SIG-M5 (cell line): ENCODE measurements around the gene PDE4D.

Source experiments
- DNase-seq: peaks from one replicate; lab custom pipeline; 2025; lab: John Stamatoyannopoulos, UW

The PDE4D gene

DNA sequence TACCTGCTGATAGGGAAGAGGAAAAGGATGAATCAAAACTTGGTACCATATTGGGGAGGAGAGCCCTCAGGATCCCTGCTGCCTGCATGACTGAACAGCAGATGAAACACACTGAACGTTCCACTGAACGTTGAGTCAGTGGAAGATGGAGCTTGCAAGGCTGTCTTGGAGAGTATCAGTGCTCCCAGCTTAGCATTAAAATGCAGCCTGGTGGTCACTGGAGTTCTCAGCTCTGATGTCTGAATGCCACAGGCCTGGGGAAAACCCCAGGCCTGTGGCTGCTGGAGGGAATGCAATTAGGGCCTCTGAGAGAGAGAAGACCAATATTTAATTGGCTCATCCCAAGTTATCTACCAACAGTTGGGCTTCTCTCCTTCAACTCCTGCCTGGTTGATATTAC lies 54.5 kb downstream of the PDE4D start:
- no peak for DNase-seq

DNA sequence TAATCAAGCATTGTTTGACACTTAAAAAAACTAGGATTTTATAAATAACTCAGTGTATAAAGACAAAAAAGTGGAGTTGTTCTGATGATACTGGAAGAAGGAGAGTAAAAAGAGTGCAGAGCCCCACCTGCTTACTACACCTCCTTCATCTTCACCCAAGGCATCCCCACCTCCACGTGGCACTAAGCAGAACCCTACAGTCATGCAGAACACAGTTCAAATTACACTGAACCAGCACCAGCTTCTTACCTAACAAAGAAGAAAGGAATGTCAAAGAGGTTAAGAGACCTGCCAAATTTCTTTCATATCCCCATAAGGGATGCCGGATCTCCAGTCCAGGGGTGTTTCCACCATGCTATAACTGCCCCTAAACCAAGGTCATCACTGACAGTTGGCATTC lies 55.5 kb downstream of the PDE4D start:
- DNase-seq = no peak

- DNase-seq = no peak
Measured at GRCh38 chr5:59837071-59837470, 56.5 kb downstream of the PDE4D start.

DNA sequence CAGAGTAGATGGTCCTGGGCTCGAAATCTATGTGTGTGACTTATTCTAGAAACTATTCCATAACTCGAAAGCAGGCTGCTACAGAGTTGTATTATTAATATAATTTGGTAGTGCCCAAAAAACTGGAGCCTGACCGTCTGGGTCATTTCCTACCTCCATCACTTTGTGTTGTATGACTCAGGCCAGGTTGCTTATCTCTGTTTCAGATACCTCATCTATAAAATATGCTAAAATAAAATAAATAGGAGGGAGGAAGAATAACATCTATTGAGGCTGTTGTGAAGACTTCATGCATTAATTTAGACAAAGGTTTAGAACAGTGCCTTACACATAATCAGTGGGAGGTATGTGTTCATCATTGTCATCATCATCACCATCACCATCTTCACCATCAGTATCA lies 57.7 kb downstream of the PDE4D start:
- no peak for DNase-seq

DNA sequence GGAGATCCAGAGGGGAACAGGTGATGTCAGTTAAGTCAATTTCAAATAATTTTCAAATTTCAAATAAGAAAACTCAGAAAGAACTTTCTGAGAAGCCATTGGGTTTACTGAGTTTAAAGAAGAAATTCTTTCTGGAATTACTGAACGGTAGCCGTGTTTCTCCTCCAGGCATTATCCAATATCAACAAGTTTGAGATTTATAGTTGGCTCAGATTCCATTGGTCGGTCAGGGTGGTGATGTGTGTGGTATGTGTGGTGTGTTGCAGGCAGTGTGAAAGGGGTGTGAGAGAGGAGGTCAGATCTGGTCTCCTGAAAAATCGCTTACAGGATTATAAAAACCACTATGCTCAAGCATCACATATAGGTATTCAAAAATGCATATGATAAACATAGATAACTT lies 60.1 kb downstream of the PDE4D start:
- no peak for DNase-seq

DNA sequence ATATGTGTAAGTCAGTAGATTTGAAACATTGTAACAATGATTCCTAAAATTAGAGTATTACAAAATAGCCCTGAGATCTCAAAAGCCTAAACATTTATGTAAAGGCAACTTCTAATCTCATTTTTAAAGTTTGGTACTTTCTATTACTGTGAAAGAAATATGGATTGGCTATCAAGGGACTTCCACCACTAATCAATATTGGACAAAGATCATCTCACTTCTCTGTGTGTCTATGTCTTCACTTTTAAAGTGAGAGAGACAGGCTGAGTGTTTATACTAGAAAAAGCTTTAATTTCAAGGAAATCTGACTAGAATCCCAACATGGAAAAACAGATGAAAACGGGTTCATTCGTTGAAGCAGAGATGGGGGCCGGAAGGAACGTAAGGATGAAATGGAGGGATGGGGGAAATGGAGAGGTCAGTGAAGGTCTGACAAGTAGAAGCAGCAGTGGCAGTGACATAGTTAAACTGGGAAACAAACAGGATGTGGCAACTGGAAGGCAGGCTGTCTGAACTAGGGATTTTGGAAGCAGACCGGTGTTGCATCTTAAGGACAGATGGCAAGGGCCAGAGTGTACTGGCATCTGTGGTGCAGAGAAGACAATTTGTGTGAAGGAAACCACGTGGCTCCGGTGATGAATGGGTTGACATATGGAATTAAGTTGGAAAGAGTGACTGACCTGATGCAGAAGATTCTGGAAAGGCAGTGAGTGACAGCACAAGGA lies 60.8 kb downstream of the PDE4D start:
- no peak for DNase-seq

GRCh38 chr5:59831326-59832010 lies 62.1 kb downstream of the PDE4D start:
- DNase-seq = no peak

- DNase-seq = no peak
Measured at GRCh38 chr5:59830536-59831200, 62.9 kb downstream of the PDE4D start.

DNA sequence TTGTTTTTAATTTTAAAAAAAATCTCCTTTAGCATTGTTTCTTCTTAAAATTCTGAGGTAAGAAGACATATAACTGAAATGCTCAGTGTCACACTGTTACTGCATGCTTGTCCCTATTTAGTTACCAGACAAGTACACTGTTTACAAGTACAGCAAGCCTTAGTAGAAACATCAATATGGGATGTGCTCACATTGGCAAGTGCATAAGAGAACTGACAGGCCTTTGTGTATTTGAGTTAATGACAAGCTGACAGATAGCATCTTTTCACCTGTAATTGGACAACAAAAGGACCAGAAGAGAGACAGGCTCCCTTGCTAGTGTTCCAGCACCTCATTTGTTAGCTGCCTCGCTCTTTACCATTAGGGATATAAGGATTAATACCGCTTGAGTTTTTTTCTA lies 63.6 kb downstream of the PDE4D start:
- DNase-seq = no peak

DNA sequence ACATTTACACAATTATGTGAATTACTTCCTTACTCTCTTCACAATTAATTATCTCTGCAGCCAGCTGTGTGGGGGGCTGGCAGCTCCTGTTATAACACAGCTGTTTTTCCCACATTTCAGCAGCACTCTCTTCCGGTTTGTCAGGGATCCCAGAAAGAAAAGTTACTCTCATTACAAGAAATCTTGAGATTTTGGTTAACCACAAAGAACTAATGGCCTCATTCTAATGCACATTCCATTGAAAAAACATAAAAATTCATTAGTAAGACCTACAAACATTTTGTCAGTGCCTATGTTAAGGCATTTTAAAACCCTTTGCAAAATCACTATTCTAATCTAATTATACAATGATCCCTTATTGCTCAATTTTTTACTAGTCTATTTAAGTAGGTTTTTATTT lies 64.1 kb downstream of the PDE4D start:
- no peak for DNase-seq

- no peak for DNase-seq
Measured at GRCh38 chr5:59828623-59829022, 64.9 kb downstream of the PDE4D start.

- DNase-seq = no peak
Measured at GRCh38 chr5:59826996-59827395, 66.5 kb downstream of the PDE4D start.

DNA sequence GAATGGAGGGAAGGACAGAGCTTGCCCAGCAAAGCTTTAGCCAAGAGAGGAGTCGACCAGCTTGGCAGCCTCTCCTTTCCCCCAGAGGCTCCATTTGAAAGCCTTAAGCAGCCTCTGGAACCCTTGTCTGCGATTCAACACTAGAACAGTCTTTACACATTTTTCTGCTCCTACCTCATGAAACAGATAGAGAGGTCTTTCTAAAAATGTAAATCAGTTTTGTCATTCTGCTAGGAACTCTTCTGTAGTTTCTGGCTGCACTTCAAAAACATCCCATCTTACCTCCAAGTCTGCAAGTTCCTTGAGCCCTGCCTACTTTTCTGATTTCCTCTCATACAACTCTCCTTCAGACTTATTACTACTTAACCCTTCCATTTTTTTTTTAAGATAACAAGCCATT lies 70.1 kb downstream of the PDE4D start:
- no peak for DNase-seq

DNA sequence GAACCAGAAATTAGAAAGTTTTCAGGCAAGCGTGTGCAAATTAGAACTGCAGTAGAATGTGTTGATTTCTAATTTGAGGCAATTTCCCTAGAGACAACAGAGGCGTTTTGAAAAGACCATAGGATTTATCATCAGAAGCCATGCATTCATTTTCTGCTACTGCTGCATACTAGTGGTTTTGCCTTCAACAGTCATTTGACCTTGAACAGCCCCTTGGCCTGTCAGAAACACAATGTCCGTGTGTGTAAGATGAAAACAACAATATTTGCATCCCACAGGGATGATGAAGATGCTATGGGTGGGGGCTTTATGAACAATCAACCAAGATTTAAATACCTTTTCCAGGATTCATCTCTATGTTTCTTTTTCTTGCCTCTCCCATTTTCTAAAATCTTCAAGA lies 73.7 kb downstream of the PDE4D start:
- no peak for DNase-seq

DNA sequence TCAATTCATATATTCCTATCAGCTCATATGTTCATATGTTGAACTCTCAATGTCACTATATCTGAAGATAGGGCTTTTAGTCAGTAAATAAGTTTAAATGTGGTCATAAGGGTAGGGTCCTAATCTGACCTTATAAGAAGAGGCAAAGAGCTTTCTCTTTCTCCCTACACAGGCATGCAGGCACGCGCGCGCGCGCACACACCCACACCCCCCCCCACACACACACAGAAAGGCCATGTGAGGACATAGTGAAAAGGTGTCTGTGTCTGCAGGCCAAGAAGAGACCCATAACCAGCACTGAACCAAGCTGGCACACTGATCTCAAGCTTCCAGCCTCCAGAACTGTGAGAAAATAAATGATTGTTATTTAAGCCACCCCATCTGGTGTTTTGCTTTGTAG lies 76.0 kb downstream of the PDE4D start:
- DNase-seq = no peak

DNA sequence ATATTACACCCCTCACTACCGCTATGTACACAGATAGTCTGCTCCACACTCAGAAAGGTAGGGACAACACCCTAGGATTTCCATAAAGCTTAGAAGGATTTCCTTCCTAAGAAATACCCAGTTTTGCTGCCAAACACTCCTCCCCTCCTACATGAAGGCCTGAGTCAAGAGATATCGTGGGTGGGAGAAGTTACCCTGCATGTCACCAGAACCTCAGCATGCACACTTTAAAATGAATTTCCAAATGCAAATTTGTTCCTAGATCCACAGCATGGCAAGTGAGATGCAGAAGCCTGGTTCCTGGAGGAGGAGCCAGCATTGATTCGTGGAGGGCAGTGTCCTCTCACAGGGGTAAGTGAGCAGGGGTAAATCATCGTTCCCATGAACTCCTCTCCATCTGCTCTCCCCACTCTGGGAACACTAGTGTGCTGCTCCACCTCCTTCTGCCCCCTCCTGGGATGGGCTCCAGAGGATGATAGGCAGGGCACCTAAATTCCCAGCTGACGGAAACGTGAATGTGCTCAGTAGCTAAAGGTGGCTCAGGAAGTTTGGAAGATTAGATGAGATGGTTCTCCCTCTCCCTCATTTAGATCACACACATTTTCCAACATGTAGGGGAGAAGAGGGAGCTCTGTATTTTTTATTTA lies 76.7 kb downstream of the PDE4D start:
- DNase-seq = no peak

- DNase-seq = no peak
Measured at GRCh38 chr5:59814537-59814872, 79.0 kb downstream of the PDE4D start.

GRCh38 chr5:59813761-59814536 lies 79.6 kb downstream of the PDE4D start:
- peak; percentile 17 for DNase-seq

DNA sequence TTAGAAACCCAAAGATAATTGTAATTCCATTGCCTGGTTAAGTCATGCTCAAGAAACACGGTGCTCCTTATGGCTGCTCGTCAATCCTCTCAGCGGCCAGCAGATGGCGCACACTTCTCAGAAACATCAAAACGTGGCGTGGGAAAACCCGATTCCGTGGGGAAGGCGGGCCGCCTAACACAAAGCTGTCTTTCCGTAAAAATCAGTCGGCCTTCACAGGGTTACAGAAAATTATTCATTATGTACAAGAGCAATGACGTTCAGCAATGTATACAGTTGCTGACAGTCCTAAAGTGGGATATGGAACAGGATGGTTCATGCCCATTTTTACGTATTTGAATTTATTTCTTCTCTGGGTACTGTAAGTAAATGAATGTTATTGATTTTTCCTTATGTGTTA lies 83.5 kb downstream of the PDE4D start:
- DNase-seq = no peak

DNA sequence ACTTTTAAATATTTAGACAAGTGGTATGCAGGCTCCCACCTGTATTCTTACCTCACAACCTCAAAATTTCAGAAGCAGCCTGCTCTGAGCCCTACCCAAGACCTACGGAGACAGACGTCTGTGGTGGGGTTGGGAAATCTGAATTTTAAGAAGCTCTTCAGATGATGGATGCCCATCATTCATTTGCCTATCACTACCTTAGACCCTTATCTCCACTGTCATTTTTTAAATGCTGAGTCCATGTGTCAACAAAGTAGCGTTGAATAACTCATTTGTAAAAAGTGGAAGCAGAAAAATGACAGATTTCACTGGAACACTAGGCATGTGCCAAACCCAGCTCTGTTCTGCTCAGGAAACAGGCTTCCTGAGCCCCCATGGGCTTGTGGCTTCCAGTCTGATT lies 85.7 kb downstream of the PDE4D start:
- DNase-seq = no peak

GRCh38 chr5:59800347-59800893 lies 93.1 kb downstream of the PDE4D start:
- no peak for DNase-seq
